Naive thymus-derived CD4-positive, alpha-beta T cell (primary cell): ENCODE measurements around the gene GPX4. TPM values are rescaled to one million over a fixed set of nuclear protein-coding genes. Genes with fewer than 3 reads are reported as not detected.
A peak's percentile ranks its signal among the peaks of the same experiment; 100 is the strongest.

ENCODE experiments used
- ATAC-seq: fragments of 150-1000 bp; cut with Tn5 transposase; 2 replicates; pipeline ENCODE4 v1.10.0; 2021; ENCODE audit warnings: mild to moderate bottlenecking, moderate library complexity
- CTCF ChIA-PET: fragments of 350-600 bp; sonication (Branson Sonifier 250); formaldehyde crosslinking; loops from one replicate; lab custom pipeline; 2021; ENCODE audit warnings: antibody characterized with exemption; lab: Charles Lee
- POLR2A ChIA-PET: fragments of 350-600 bp; sonication (Branson Sonifier 250); formaldehyde crosslinking; loops from one replicate; lab custom pipeline; 2021; ENCODE audit warnings: antibody characterized with exemption, inconsistent platforms; lab: Charles Lee
- DNase-seq, 9 donors: peaks; one replicate each; pipeline versions ENCODE4 v3.0.0 to v3.0.0-alpha.2; 2020 to 2022; ENCODE audit warnings: mixed read lengths in 1 of 9
- H3K27ac ChIP-seq: one replicate; pipeline ENCODE4 v1.7.0; 2013; ENCODE audit warnings: mild to moderate bottlenecking, low read depth, low read length, moderate library complexity
- H3K27me3 ChIP-seq, 2 donors: one replicate each; pipeline ENCODE4 v1.7.0; 2013; ENCODE audit warnings: low read length in 2 of 2, mild to moderate bottlenecking in 2 of 2, moderate library complexity in 2 of 2; ENCODE audit not compliant: control insufficient read depth in 2 of 2, insufficient read depth in 2 of 2
- H3K36me3 ChIP-seq, 3 experiments: 1 replicate in 2 of 3; 2 replicates in 1 of 3; pipeline ENCODE4 v1.7.0; 2013; ENCODE audit warnings: low read length in 3 of 3, mild to moderate bottlenecking in 3 of 3, moderate library complexity in 1 of 3; ENCODE audit not compliant: insufficient read depth in 3 of 3, control insufficient read depth in 2 of 3
- H3K4me1 ChIP-seq, 2 donors: one replicate each; pipeline ENCODE4 v1.7.0; 2013; ENCODE audit warnings: low read length in 2 of 2, mild to moderate bottlenecking in 2 of 2, moderate library complexity in 1 of 2; ENCODE audit not compliant: control insufficient read depth in 2 of 2, insufficient read depth in 2 of 2
- H3K4me3 ChIP-seq: 2 replicates; pipeline ENCODE4 v1.7.0; 2013; ENCODE audit warnings: mild to moderate bottlenecking, low read length
- H3K9me3 ChIP-seq, 3 experiments: 1 replicate in 2 of 3; 2 replicates in 1 of 3; pipeline ENCODE4 v1.7.0; 2013; ENCODE audit warnings: low read length in 3 of 3; ENCODE audit not compliant: control insufficient read depth in 2 of 3
- H3K27ac Mint-ChIP-seq, 9 donors: one replicate each; pipeline ENCODE4 v1.8.0; 2020 to 2022; ENCODE audit warnings: mixed read lengths in 9 of 9, mild to moderate bottlenecking in 8 of 9, moderate library complexity in 5 of 9, inconsistent platforms in 2 of 9
- H3K27me3 Mint-ChIP-seq, 5 donors: one replicate each; pipeline ENCODE4 v1.8.0; 2021 to 2022; ENCODE audit warnings: mixed read lengths in 5 of 5, mild to moderate bottlenecking in 1 of 5
- H3K36me3 Mint-ChIP-seq, 5 donors: one replicate each; pipeline ENCODE4 v1.8.0; 2020 to 2022; ENCODE audit warnings: mixed read lengths in 5 of 5, mild to moderate bottlenecking in 3 of 5, inconsistent platforms in 1 of 5
- H3K4me1 Mint-ChIP-seq, 7 donors: one replicate each; pipeline ENCODE4 v1.8.0; 2020 to 2022; ENCODE audit warnings: mixed read lengths in 7 of 7, mild to moderate bottlenecking in 3 of 7, inconsistent platforms in 1 of 7
- H3K4me3 Mint-ChIP-seq, 10 donors: one replicate each; pipeline ENCODE4 v1.8.0; 2020 to 2022; ENCODE audit warnings: mild to moderate bottlenecking in 10 of 10, mixed read lengths in 10 of 10, moderate library complexity in 6 of 10, inconsistent platforms in 2 of 10
- H3K9me3 Mint-ChIP-seq, 11 donors: one replicate each; pipeline ENCODE4 v1.8.0; 2020 to 2022; ENCODE audit warnings: mixed read lengths in 11 of 11, mild to moderate bottlenecking in 4 of 11, inconsistent platforms in 1 of 11, moderate library complexity in 1 of 11
- intact Hi-C, 2 donors: fragments of 100-400 bp; cut with micrococcal nuclease; formaldehyde crosslinking; loops; one replicate each; pipeline ENCODE4 v1.15.1; 2023
- polyA plus RNA-seq, 2 donors: library from polyadenylated mRNA; unstranded; fragments of 300-500 nt; fragmentation: Illumina TruSeq; gene quantifications; one replicate each; pipeline ENCODE4 v1.2.3, GENCODE V29; 2021
- total RNA-seq, 6 experiments: library from RNA in 5 of 6; stranded (reverse) in 5 of 6; gene quantifications; 1 replicate in 5 of 6; 2 replicates in 1 of 6; pipeline ENCODE4 v1.2.3 and lab custom pipeline; 2021 to 2026

The GPX4 gene
- total and polyA plus RNA-seq, 7 experiments from 2014 or later, result 122 to 522 (median 228) TPM

DNA sequence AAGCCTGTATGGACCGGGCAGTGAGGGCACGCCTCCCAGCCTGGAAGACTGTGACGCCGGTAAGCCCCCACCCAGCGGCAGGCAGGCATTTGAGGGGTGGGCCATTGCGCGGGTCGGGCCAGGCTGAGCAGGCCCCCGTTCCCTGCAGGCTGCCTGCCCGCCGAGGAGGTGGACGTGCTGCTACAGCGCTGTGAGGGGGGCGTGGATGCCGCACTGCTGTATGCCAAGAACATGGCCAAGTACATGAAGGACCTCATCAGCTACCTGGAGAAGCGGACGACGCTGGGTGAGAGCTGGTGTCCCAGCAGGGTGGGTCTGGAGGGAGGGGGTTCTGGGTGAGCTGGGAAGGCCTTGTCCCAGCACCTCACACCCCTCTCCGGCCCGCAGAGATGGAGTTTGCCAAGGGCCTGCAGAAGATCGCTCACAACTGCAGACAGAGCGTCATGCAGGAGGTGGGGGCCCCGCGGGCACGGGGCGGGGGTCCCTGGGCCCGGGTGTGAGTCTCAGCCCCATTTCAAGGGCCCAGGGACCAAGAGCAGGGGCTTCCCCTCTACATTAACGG is 29.8 kb upstream of the GPX4 start:
- DNase-seq, result no peak
- Histone ChIP-seq H3K36me3 (peaks cover 20 to 56% (median 49%) of the 10 kb centered on the region in 3 experiments), H3K27me3 (no peaks in the 10 kb centered on the region), H3K4me1 (peaks cover 65 to 73% of the 10 kb centered on the region in 2 donors), H3K27ac (peak overlapping the region; percentile 61), H3K9me3 (no peaks in the 10 kb centered on the region), H3K4me3 (peak overlapping the region; percentile 37)
- intact Hi-C loops, result no loop called here
- ChIA-PET POLR2A (interaction anchor here (0.7 to 38.6 kb wide), 9 partner anchors 1 to 195 kb away, joined by 3 to 2022 read pairs (median 14); partner anchors contain the start of genes ABCA7, ARHGAP45, CIRBP and CNN2), CTCF (interaction anchor here (1.1 to 8.7 kb wide), 4 partner anchors 8 to 17 kb away, joined by 3 to 68 read pairs (median 8); partner anchors contain the start of gene ARHGAP45)
- peak overlapping the region; percentile 76 to 100 (median 95) for H3K27ac Mint-ChIP-seq
- H3K4me3 Mint-ChIP-seq, result peak overlapping the region; percentile 42 to 97 (median 80)
- H3K9me3 Mint-ChIP-seq, result peaks cover 0 to 5% (median 0%) of the 10 kb centered on the region in 11 donors
- H3K4me1 Mint-ChIP-seq, result peaks cover 31 to 56% (median 46%) of the 10 kb centered on the region in 7 donors
- H3K36me3 Mint-ChIP-seq, result peaks cover 5 to 49% (median 30%) of the 10 kb centered on the region in 5 donors
- no peaks in the 10 kb centered on the region for H3K27me3 Mint-ChIP-seq
- ATAC-seq, result no peak

DNA sequence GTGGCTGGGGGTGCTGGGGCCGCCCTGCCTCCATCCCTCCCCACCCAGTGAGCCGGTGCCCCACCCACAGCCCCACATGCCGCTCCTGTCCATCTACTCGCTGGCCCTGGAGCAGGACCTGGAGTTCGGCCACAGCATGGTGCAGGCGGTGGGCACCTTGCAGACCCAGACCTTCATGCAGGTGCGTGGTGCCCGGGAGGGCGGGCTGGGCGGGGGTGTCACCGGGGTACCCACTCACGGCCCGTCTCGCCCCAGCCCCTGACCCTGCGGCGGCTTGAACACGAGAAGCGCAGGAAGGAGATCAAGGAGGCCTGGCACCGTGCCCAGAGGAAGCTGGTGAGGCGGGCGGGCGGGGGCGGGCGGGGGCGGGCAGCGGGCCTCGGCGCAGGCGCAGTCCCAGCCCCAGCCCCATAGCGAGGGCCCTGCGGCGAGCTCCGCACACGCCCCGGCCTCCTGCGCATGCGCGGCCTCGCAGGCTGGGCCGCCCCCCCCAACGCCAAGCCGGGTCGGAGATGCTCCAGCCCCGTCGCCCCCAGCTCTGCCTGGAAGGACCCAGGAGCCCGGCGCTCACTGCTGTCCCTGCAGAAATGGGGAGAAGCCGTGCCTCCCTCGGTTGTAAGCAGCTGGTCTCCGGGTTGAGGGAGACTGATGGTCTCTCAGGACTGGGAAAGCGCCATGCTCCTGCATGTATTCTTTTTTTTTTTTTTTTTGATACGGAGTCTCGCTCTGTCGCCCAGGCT is 29.1 kb upstream of the GPX4 start:
- H3K9me3 ChIP-seq, result no peaks in the 10 kb centered on the region
- DNase-seq (peak; percentile 81 to 95 (median 93)), ATAC-seq (peak; percentile 61)
- peaks cover 5 to 50% (median 26%) of the 10 kb centered on the region in 5 donors for H3K36me3 Mint-ChIP-seq
- ChIA-PET CTCF (interaction anchor here (0.5 to 8.7 kb wide), 6 partner anchors 8 to 45 kb away, joined by 3 to 68 read pairs (median 7); partner anchors contain the start of gene ARHGAP45), POLR2A (interaction anchor here (0.6 to 38.6 kb wide), 11 partner anchors 2 to 1018 kb away, joined by 3 to 2022 read pairs (median 7); partner anchors contain the start of genes ABCA7, ARHGAP45, CIRBP and CNN2)
- peak overlapping the region; percentile 68 for H3K4me3 ChIP-seq
- H3K36me3 ChIP-seq, result peaks cover 24 to 56% (median 44%) of the 10 kb centered on the region in 3 experiments
- H3K4me1 ChIP-seq, result peaks cover 67 to 72% of the 10 kb centered on the region in 2 donors
- H3K4me1 Mint-ChIP-seq, result peaks cover 27 to 53% (median 43%) of the 10 kb centered on the region in 7 donors
- H3K27me3 ChIP-seq, result no peaks in the 10 kb centered on the region
- H3K9me3 Mint-ChIP-seq, result peaks cover 0 to 5% (median 0%) of the 10 kb centered on the region in 11 donors
- no peaks in the 10 kb centered on the region for H3K27me3 Mint-ChIP-seq
- H3K27ac Mint-ChIP-seq, result peak overlapping the region; percentile 91 to 100 (median 99)
- H3K27ac ChIP-seq, result peak overlapping the region; percentile 92
- H3K4me3 Mint-ChIP-seq, result peak overlapping the region; percentile 80 to 97 (median 89)
- intact Hi-C loops, result loop anchor here in 1 of 2 donors (5.0 kb wide), 1 partner anchor 37 kb away; no protein-coding TSS in a partner anchor

- POLR2A ChIA-PET, result interaction anchor here (0.8 to 38.6 kb wide), 11 partner anchors 3 to 212 kb away, joined by 3 to 2022 read pairs (median 4); partner anchors contain the start of genes ABCA7, ARHGAP45, CIRBP and CNN2
- CTCF ChIA-PET, result interaction anchor here (0.7 to 8.7 kb wide), 8 partner anchors 9 to 55 kb away, joined by 3 to 68 read pairs (median 5); partner anchors contain the start of genes ARHGAP45 and RNU6-2
- H3K4me3 ChIP-seq, result peak overlapping the region; percentile 68
- no peak for ATAC-seq
- intact Hi-C loops, result loop anchor here (2.0 to 5.0 kb wide), 3 partner anchors 19 to 173 kb away; partner anchors contain the start of genes MIDN (in 1 of the 2) and POLR2E (in 1 of the 2)
- peaks cover 5 to 52% (median 28%) of the 10 kb centered on the region in 5 donors for H3K36me3 Mint-ChIP-seq
- H3K4me3 Mint-ChIP-seq, result peak overlapping the region; percentile 80 to 97 (median 89)
- H3K27me3 ChIP-seq, result no peaks in the 10 kb centered on the region
- peaks cover 72 to 75% of the 10 kb centered on the region in 2 donors for H3K4me1 ChIP-seq
- H3K27ac Mint-ChIP-seq, result peak overlapping the region; percentile 91 to 100 (median 99)
- H3K27me3 Mint-ChIP-seq, result no peaks in the 10 kb centered on the region
- H3K36me3 ChIP-seq, result peaks cover 34 to 63% (median 50%) of the 10 kb centered on the region in 3 experiments
- H3K9me3 Mint-ChIP-seq, result peaks cover 0 to 7% (median 0%) of the 10 kb centered on the region in 11 donors
- peaks cover 30 to 62% (median 51%) of the 10 kb centered on the region in 7 donors for H3K4me1 Mint-ChIP-seq
- H3K9me3 ChIP-seq, result no peaks in the 10 kb centered on the region
- peak in 2 of 9 donors; percentile 28 to 33 for DNase-seq
- H3K27ac ChIP-seq, result peak overlapping the region; percentile 92
Measured at GRCh38 chr19:1076046-1076386, 27.8 kb upstream of the GPX4 start.

GRCh38 chr19:1076951-1077350 is 26.8 kb upstream of the GPX4 start:
- DNase-seq (peak; percentile 69 to 97 (median 96)), ATAC-seq (peak; percentile 81)
- Mint-ChIP-seq H3K4me3 (peak overlapping the region; percentile 82 to 97 (median 91)), H3K4me1 (peaks cover 26 to 64% (median 51%) of the 10 kb centered on the region in 7 donors), H3K9me3 (peaks cover 0 to 8% (median 0%) of the 10 kb centered on the region in 11 donors), H3K36me3 (peaks cover 2 to 52% (median 25%) of the 10 kb centered on the region in 5 donors), H3K27me3 (no peaks in the 10 kb centered on the region), H3K27ac (peak overlapping the region; percentile 91 to 100 (median 99))
- H3K9me3 ChIP-seq, result no peaks in the 10 kb centered on the region
- peaks cover 38 to 67% (median 53%) of the 10 kb centered on the region in 3 experiments for H3K36me3 ChIP-seq
- intact Hi-C loops, result loop anchor here (1.0 to 5.0 kb wide), 7 partner anchors 8 to 172 kb away; partner anchors contain the start of genes ARHGAP45 (in 1 of the 2), MIDN (in 1 of the 2), POLR2E (in 1 of the 2) and RNU6-2 (in 1 of the 2)
- H3K4me3 ChIP-seq, result peak overlapping the region; percentile 87
- H3K27me3 ChIP-seq, result no peaks in the 10 kb centered on the region
- POLR2A ChIA-PET, result interaction anchor here (0.6 to 38.6 kb wide), 10 partner anchors 4 to 412 kb away, joined by 4 to 2022 read pairs (median 8); partner anchors contain the start of genes ABCA7, ARHGAP45, CIRBP and CNN2
- CTCF ChIA-PET, result interaction anchor here (0.6 to 8.7 kb wide), 5 partner anchors 11 to 176 kb away, joined by 3 to 68 read pairs (median 4); partner anchors contain the start of genes ARHGAP45 and RNU6-2
- H3K27ac ChIP-seq, result peak overlapping the region; percentile 92
- H3K4me1 ChIP-seq, result peaks cover 75 to 80% of the 10 kb centered on the region in 2 donors

- H3K36me3 Mint-ChIP-seq, result peaks cover 0 to 45% (median 20%) of the 10 kb centered on the region in 5 donors
- ChIA-PET POLR2A (interaction anchor here (0.6 to 38.6 kb wide), 8 partner anchors 7 to 439 kb away, joined by 3 to 2022 read pairs (median 74); partner anchors contain the start of genes ABCA7, ARHGAP45, CNN2 and GPX4), CTCF (interaction anchor here (1.6 to 8.7 kb wide), 3 partner anchors 11 to 21 kb away, joined by 3 to 68 read pairs (median 11); partner anchors contain the start of gene ARHGAP45)
- ATAC-seq (no peak), DNase-seq (peak in 5 of 9 donors; percentile 42 to 78 (median 47))
- H3K27me3 Mint-ChIP-seq, result no peaks in the 10 kb centered on the region
- Histone ChIP-seq H3K4me1 (peaks cover 53 to 60% of the 10 kb centered on the region in 2 donors), H3K36me3 (peaks cover 43 to 69% (median 48%) of the 10 kb centered on the region in 3 experiments), H3K27ac (peak overlapping the region; percentile 92), H3K4me3 (peak overlapping the region; percentile 60), H3K9me3 (no peaks in the 10 kb centered on the region), H3K27me3 (no peaks in the 10 kb centered on the region)
- peaks cover 0 to 11% (median 0%) of the 10 kb centered on the region in 11 donors for H3K9me3 Mint-ChIP-seq
- H3K4me1 Mint-ChIP-seq, result peaks cover 21 to 56% (median 50%) of the 10 kb centered on the region in 7 donors
- peak overlapping the region; percentile 78 to 100 (median 91) for H3K27ac Mint-ChIP-seq
- intact Hi-C loops, result loop anchor here in 1 of 2 donors (5.0 kb wide), 1 partner anchor 42 kb away; no protein-coding TSS in a partner anchor
- H3K4me3 Mint-ChIP-seq, result peak overlapping the region; percentile 82 to 97 (median 91)
Measured at GRCh38 chr19:1079566-1080111, 24.2 kb upstream of the GPX4 start.
